SK-N-SH (cell line): Measurements from ENCODE around the gene CMC2.

Experiments used
- CTCF ChIP-seq: fragments of 200-600 bp; sonication (generic); IDR thresholded peaks from 2 replicates; pipeline ENCODE4 v1.6.1; 2017; ENCODE audit warnings: antibody characterized with exemption, mild to moderate bottlenecking, moderate library complexity
- JUND ChIP-seq: IDR thresholded peaks from 2 replicates; pipeline ENCODE4 v1.4.0; 2012

DNA sequence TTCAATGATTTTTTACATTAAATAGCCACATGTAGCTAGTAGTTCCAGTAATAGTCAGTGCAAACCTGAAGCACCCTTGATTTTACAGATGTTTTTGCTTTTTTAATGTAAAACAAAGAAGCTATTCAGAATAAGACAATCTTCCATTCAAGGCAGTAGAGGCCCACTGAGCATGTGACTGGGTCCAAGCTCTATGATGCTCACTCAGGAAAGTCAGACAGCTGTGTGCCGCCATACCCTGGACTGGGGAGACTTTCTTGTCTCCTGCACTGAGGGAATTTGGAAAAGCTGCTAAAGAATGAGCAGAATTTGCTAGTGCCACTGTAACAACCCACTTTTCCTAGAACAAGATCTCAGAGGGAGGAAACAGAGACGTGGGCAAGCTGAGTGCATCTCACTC lies 11.8 kb upstream of the CMC2 start:
- TF ChIP-seq JUND (no peak), CTCF (no peak)
